ENCODE results near the gene MACF1. TPM values are rescaled to one million over a fixed set of nuclear protein-coding genes. Genes with fewer than 3 reads are reported as not detected.
A peak's percentile ranks its signal among the peaks of the same experiment; 100 is the strongest.

MACF1 gene
- total and polyA plus RNA-seq, 2 donors (not counting 1 experiment from before 2014, with no cell fraction given) = 64.1 to 159 TPM

DNA sequence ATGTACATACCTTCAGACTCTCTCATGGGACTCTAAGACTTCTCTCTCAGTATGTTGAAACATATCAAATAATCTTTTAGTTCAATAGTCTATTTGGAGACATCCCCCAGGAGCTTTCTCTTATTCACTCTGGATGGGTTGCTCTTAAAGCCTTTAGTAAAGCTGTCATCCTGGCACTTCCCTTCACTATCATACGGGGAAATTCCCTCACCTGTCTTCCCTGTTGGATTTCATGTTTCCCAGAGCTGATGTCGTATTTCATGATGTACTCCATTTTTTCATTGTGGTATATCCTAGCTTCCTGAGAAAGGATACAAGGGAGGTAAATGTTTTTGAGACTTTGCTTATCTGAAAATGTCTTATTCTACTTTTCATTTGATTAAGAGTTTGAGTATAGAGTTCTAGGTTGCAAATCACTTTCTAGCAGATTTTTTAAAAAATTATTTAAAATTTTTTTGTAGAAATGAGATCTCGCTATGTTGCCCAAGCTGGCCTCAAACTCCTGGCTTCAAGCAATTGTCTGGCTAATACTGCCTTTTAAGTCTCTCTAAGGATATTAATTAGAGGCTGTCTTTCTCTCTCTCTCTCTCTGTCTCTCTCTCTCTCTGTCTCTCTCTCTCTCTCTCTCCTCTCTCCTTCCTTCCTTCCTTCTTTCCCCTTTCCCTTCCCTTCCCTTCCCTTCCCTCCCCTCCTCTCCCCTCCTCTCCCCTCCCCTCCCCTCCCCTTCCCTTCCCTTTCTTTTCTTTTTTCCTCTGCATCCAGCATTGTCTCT, 17.0 kb upstream of the MACF1 start:
- H3K9me3 ChIP-seq (ENCODE audit: control extremely low read depth in 1 of 3, control insufficient read depth in 2 of 3, insufficient read depth in 1 of 3, low read length in 2 of 3) = no peaks in the 10 kb centered on the region
- TF ChIP-seq EZH2 (IDR thresholded peaks at IDR 0.05; ENCODE audit: borderline replicate concordance, insufficient read depth, low read depth, low read length, poor library complexity, severe bottlenecking) = no peak
- TF ChIP-seq, protein P1, sequence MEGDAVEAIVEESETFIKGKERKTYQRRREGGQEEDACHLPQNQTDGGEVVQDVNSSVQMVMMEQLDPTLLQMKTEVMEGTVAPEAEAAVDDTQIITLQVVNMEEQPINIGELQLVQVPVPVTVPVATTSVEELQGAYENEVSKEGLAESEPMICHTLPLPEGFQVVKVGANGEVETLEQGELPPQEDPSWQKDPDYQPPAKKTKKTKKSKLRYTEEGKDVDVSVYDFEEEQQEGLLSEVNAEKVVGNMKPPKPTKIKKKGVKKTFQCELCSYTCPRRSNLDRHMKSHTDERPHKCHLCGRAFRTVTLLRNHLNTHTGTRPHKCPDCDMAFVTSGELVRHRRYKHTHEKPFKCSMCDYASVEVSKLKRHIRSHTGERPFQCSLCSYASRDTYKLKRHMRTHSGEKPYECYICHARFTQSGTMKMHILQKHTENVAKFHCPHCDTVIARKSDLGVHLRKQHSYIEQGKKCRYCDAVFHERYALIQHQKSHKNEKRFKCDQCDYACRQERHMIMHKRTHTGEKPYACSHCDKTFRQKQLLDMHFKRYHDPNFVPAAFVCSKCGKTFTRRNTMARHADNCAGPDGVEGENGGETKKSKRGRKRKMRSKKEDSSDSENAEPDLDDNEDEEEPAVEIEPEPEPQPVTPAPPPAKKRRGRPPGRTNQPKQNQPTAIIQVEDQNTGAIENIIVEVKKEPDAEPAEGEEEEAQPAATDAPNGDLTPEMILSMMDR (IDR thresholded peaks at IDR 0.05) = no peak
- peaks cover 18% of the 10 kb centered on the region for H3K79me2 ChIP-seq (ENCODE audit: control insufficient read depth, insufficient read depth, low read length)
- no peaks in the 10 kb centered on the region for H3K27me3 ChIP-seq (replicated peaks in 1 of 4; ENCODE audit: control extremely low read depth in 1 of 4, control insufficient read depth in 3 of 4, insufficient read depth in 4 of 4, low read length in 3 of 4)
- ATAC-seq (ENCODE audit: low read depth) (no peak), DNase-seq (no peak)
- no peaks in the 10 kb centered on the region for H3K9me3 Mint-ChIP-seq (ENCODE audit: insufficient read depth)
- no peak overlapping the region for H3K27ac ChIP-seq (ENCODE audit: low read length in 2 of 2)
- H3K4me3 ChIP-seq (ENCODE audit: control extremely low read depth in 1 of 5, extremely low read depth in 1 of 5, insufficient read depth in 1 of 5, low read depth in 2 of 5, low read length in 4 of 5) = no peak overlapping the region
- no peak overlapping the region for H2AFZ ChIP-seq (ENCODE audit: insufficient read depth, low read depth, low read length, poor library complexity, severe bottlenecking)
- H3K27ac Mint-ChIP-seq = peak overlapping the region; percentile 1
- no peak overlapping the region for H3K4me2 ChIP-seq (replicated peaks; ENCODE audit: low read depth, low read length, poor library complexity, severe bottlenecking)
- intact Hi-C loops (cut with micrococcal nuclease) = no loop called here
- no CpG with 5 or more reads among the region's 3 CpGs for WGBS (ENCODE audit: insufficient coverage)
- H3K36me3 ChIP-seq (replicated peaks in 1 of 2; ENCODE audit: control extremely low read depth in 1 of 2, control insufficient read depth in 1 of 2, extremely low read depth in 1 of 2, insufficient read depth in 2 of 2, low read length in 1 of 2) = no peaks in the 10 kb centered on the region
- H4K20me1 ChIP-seq (ENCODE audit: control insufficient read depth, insufficient read depth, low read length, poor library complexity, severe bottlenecking) = no peaks in the 10 kb centered on the region
- no peak overlapping the region for H3K4me3 Mint-ChIP-seq
- peaks cover 16 to 19% of the 10 kb centered on the region in 2 donors for H3K4me1 ChIP-seq (ENCODE audit: control insufficient read depth in 2 of 2, insufficient read depth in 2 of 2, low read length in 2 of 2)
- peaks cover 38% of the 10 kb centered on the region for H3K4me1 Mint-ChIP-seq
- ChIA-PET POLR2A (interaction anchor here (0.6 kb wide), 1 partner anchor 221 kb away, joined by 5 read pairs; no protein-coding TSS in a partner anchor), CTCF (interaction anchor here (0.8 to 9.5 kb wide), 4 partner anchors 10 to 91 kb away, joined by 3 to 439 read pairs (median 132); no protein-coding TSS in a partner anchor)
- no peak overlapping the region for H3K9ac ChIP-seq (ENCODE audit: low read length)
- H3K27me3 Mint-ChIP-seq = no peaks in the 10 kb centered on the region

DNA sequence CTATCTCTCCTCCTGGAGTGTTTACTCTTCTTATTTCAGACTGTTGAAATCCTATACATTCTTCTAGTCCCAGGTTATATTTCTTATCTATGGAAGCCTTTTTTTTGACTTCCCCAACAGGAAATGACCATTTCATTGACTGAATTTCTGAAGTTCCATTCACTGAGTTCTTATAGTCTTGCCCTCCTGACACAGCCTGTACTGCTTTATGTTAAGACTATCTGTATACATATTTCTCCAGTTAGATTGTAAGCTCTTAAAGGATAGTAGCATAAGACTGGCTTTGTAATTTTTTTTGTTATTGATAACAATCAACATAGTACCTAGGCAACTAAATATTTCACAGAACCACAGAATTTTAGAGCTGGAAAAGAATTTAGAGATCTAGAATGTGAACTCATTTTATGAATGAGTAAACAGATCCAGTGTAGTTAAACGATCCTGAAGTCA, 14.9 kb upstream of the MACF1 start:
- H3K27me3 Mint-ChIP-seq = no peaks in the 10 kb centered on the region
- H3K27me3 ChIP-seq (replicated peaks in 1 of 4; ENCODE audit: control extremely low read depth in 1 of 4, control insufficient read depth in 3 of 4, insufficient read depth in 4 of 4, low read length in 3 of 4) = no peaks in the 10 kb centered on the region
- no peaks in the 10 kb centered on the region for H4K20me1 ChIP-seq (ENCODE audit: control insufficient read depth, insufficient read depth, low read length, poor library complexity, severe bottlenecking)
- H3K4me1 ChIP-seq (ENCODE audit: control insufficient read depth in 2 of 2, insufficient read depth in 2 of 2, low read length in 2 of 2) = peaks cover 18 to 27% of the 10 kb centered on the region in 2 donors
- no peak overlapping the region for H2AFZ ChIP-seq (ENCODE audit: insufficient read depth, low read depth, low read length, poor library complexity, severe bottlenecking)
- peaks cover 39% of the 10 kb centered on the region for H3K79me2 ChIP-seq (ENCODE audit: control insufficient read depth, insufficient read depth, low read length)
- no peak overlapping the region for H3K4me3 ChIP-seq (ENCODE audit: control extremely low read depth in 1 of 5, extremely low read depth in 1 of 5, insufficient read depth in 1 of 5, low read depth in 2 of 5, low read length in 4 of 5)
- no CpG with 5 or more reads among the region's 1 CpG for WGBS (ENCODE audit: insufficient coverage)
- no peaks in the 10 kb centered on the region for H3K9me3 Mint-ChIP-seq (ENCODE audit: insufficient read depth)
- no peak overlapping the region for H3K27ac ChIP-seq (ENCODE audit: low read length in 2 of 2)
- no peak overlapping the region for H3K4me3 Mint-ChIP-seq
- ChIA-PET CTCF (interaction anchor here (1.0 to 9.5 kb wide), 7 partner anchors 16 to 94 kb away, joined by 3 to 439 read pairs (median 79); partner anchors contain the start of gene MACF1), POLR2A (no interaction called here)
- no peaks in the 10 kb centered on the region for H3K36me3 ChIP-seq (replicated peaks in 1 of 2; ENCODE audit: control extremely low read depth in 1 of 2, control insufficient read depth in 1 of 2, extremely low read depth in 1 of 2, insufficient read depth in 2 of 2, low read length in 1 of 2)
- TF ChIP-seq EZH2 (IDR thresholded peaks at IDR 0.05; ENCODE audit: borderline replicate concordance, insufficient read depth, low read depth, low read length, poor library complexity, severe bottlenecking) = no peak
- TF ChIP-seq, protein P1 (IDR thresholded peaks at IDR 0.05) = no peak
- DNase-seq (no peak), ATAC-seq (ENCODE audit: low read depth) (no peak)
- no peak overlapping the region for H3K9ac ChIP-seq (ENCODE audit: low read length)
- no peaks in the 10 kb centered on the region for H3K9me3 ChIP-seq (ENCODE audit: control extremely low read depth in 1 of 3, control insufficient read depth in 2 of 3, insufficient read depth in 1 of 3, low read length in 2 of 3)
- H3K4me1 Mint-ChIP-seq = peaks cover 34% of the 10 kb centered on the region
- H3K27ac Mint-ChIP-seq = no peak overlapping the region
- H3K4me2 ChIP-seq (replicated peaks; ENCODE audit: low read depth, low read length, poor library complexity, severe bottlenecking) = no peak overlapping the region
- intact Hi-C loops (cut with micrococcal nuclease) = no loop called here
